HEK293T (cell line): ENCODE results near the gene CLCN1.

Experiments
- ARNT ChIP-seq: fragments of 450-650 bp; IDR thresholded peaks from 2 replicates; pipeline ENCODE4 v1.6.1; 2017; ENCODE audit warnings: mild to moderate bottlenecking
- BHLHE40 ChIP-seq: fragments of 450-650 bp; IDR thresholded peaks from 2 replicates; pipeline ENCODE4 v1.6.1; 2016; ENCODE audit warnings: mild to moderate bottlenecking, moderate library complexity, borderline replicate concordance
- CTBP1 ChIP-seq: fragments of 450-650 bp; IDR thresholded peaks from 2 replicates; pipeline ENCODE4 v1.6.1; 2016; ENCODE audit warnings: borderline replicate concordance
- ELF4 ChIP-seq: fragments of 450-650 bp; IDR thresholded peaks from 2 replicates; pipeline ENCODE4 v1.6.1; 2017; ENCODE audit warnings: antibody characterized with exemption
- FOXA1 ChIP-seq: fragments of 450-650 bp; IDR thresholded peaks from 2 replicates; pipeline ENCODE4 v1.6.1; 2016; ENCODE audit warnings: mild to moderate bottlenecking
- FOXK2 ChIP-seq: fragments of 450-650 bp; IDR thresholded peaks from 2 replicates; pipeline ENCODE4 v1.6.1; 2016; ENCODE audit warnings: mild to moderate bottlenecking
- FOXM1 ChIP-seq: fragments of 450-650 bp; IDR thresholded peaks from 2 replicates; pipeline ENCODE4 v1.6.1; 2017; ENCODE audit warnings: mild to moderate bottlenecking, borderline replicate concordance
- HDGF ChIP-seq: fragments of 450-650 bp; IDR thresholded peaks from 2 replicates; pipeline ENCODE4 v1.6.1; 2017; ENCODE audit warnings: antibody characterized with exemption, borderline replicate concordance
- L3MBTL2 ChIP-seq: fragments of 450-650 bp; conservative IDR thresholded peaks from 2 replicates; pipeline ENCODE4 v1.6.1; 2016; ENCODE audit warnings: mild to moderate bottlenecking
- NFRKB ChIP-seq: fragments of 450-650 bp; IDR thresholded peaks from 2 replicates; pipeline ENCODE4 v1.6.1; 2016; ENCODE audit warnings: mild to moderate bottlenecking, moderate library complexity
- SP1 ChIP-seq: fragments of 450-650 bp; IDR thresholded peaks from 2 replicates; pipeline ENCODE4 v1.6.1; 2017
- SUZ12 ChIP-seq: fragments of 450-650 bp; IDR thresholded peaks from 2 replicates; pipeline ENCODE4 v1.6.1; 2016; ENCODE audit warnings: mild to moderate bottlenecking
- TARDBP ChIP-seq: fragments of 450-650 bp; IDR thresholded peaks from 2 replicates; pipeline ENCODE4 v1.6.1; 2016
- ZNF384 ChIP-seq: fragments of 450-650 bp; IDR thresholded peaks from 2 replicates; pipeline ENCODE4 v1.6.1; 2016

DNA sequence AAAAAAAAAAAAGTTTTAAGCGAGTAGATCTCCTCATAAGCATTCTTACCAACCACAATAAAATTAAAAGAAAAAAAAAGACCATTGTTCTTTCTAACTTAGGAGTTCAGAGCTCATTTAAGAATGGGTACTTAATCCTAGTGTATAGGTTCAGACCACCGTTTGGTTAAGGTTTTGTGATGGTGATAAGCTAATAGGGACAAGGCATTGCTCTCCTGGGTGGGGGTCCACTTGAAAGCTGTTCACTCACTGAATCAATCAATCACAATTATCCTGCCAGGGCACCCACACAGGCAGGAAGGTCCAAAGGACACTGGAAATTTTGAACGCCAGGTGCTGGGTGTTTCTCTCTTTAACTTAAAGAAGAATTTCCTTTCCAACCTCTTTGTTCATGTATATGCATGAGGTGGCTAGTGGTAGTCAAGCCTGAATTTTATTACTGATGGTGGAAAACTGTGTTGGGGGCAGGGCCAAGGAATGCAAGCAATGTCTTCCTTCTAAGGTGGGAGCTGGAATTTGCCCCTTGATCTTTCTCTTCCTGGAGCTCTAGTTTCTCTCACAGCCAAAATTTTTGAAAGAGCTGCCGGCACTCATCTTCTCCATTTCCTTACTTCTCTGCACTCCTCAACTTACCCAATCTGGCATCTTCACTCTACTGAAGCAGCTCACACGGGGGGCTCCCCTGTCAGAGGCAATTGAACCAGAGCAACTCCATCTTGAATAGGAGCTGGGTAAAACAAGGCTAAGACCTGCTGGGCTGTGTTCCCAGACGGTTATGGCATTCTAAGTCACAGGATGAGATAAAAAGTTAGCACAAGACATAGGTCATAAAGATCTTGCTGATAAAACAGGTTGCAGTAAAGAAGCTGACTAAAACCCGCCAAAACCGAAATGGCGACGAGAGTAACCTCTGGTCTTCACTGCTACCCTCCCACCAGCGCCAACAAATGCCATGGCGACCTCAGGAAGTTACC, 54.1 kb downstream of the CLCN1 start:
- TF ChIP-seq FOXK2 (no peak), ARNT (no peak), ZNF384 (no peak), TARDBP (no peak), FOXA1 (no peak), HDGF (no peak), SP1 (no peak), L3MBTL2 (no peak), FOXM1 (no peak), NFRKB (no peak), ELF4 (no peak), BHLHE40 (no peak), SUZ12 (no peak), CTBP1 (no peak)
